H1 (cell line): ENCODE data around the gene PGD.

Experiments
- SIN3A ChIP-seq, 2 experiments: IDR thresholded peaks in 1 of 2; conservative IDR thresholded peaks in 1 of 2; 2 replicates each; pipeline ENCODE4 v1.6.1; 2011 to 2012; ENCODE audit warnings: low read length in 2 of 2, improper control_type of control experiment in 1 of 2, low read depth in 1 of 2, mild to moderate bottlenecking in 1 of 2
- SRF ChIP-seq: IDR thresholded peaks from 2 replicates; pipeline ENCODE4 v1.6.1; 2011; ENCODE audit warnings: mild to moderate bottlenecking, low read depth, low read length, moderate library complexity

DNA sequence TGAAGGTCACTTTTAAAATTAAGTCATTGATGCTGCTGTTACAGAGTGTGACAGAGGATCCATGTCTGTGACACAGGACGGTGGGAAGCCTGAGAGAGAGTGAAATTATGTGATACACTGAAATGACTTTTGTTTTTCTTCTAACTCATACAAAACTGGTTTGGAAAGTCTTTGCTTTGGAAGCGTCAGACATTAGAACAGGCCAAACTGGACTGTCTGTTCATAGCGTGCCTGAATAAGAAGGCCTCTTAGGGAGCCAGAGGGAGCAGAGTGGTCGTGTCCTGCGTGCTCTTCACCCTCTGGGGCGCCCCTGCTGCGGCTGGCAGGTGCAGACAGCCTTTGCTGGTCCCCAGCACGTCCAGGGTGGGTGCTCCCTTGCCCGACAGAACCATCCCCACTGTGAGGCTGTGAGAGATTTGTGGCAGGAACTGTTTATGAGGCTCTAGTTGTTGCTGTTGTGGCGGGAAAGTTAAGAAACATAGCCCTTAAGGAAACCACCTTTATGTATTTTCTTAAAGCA, 19.7 kb upstream of the PGD start:
- TF ChIP-seq SRF (no peak), SIN3A (conservative IDR thresholded peaks at IDR 0.05 in 1 of 2, IDR thresholded peaks at IDR 0.05 in 1 of 2; ENCODE audit: low read depth in 1 of 2, low read length in 2 of 2) (no peak)
